ENCODE results near the gene FSIP1. TPM values are rescaled to one million over a fixed set of nuclear protein-coding genes. Genes with fewer than 3 reads are reported as not detected.

FSIP1 gene
- polyA plus RNA-seq, 1 experiment = 0.43 TPM

- DNase-seq (ENCODE audit: low read depth, low spot score) = no peak
- H3K27ac ChIP-seq (ENCODE audit: low read depth, low read length) = no peak overlapping the region
- CTCF ChIA-PET = no interaction called here
- no peaks in the 10 kb centered on the region for H3K9me3 ChIP-seq (ENCODE audit: control insufficient read depth, insufficient read depth, low read length)
- no peaks in the 10 kb centered on the region for H3K27me3 ChIP-seq (ENCODE audit: control insufficient read depth, insufficient read depth, low read length)
- TF ChIP-seq, protein P1, sequence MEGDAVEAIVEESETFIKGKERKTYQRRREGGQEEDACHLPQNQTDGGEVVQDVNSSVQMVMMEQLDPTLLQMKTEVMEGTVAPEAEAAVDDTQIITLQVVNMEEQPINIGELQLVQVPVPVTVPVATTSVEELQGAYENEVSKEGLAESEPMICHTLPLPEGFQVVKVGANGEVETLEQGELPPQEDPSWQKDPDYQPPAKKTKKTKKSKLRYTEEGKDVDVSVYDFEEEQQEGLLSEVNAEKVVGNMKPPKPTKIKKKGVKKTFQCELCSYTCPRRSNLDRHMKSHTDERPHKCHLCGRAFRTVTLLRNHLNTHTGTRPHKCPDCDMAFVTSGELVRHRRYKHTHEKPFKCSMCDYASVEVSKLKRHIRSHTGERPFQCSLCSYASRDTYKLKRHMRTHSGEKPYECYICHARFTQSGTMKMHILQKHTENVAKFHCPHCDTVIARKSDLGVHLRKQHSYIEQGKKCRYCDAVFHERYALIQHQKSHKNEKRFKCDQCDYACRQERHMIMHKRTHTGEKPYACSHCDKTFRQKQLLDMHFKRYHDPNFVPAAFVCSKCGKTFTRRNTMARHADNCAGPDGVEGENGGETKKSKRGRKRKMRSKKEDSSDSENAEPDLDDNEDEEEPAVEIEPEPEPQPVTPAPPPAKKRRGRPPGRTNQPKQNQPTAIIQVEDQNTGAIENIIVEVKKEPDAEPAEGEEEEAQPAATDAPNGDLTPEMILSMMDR (IDR thresholded peaks at IDR 0.05; ENCODE audit: low read depth, low read length) = no peak
- POLR2A ChIA-PET = interaction anchor here (3.2 kb wide), 1 partner anchor 9 kb away, joined by 27 read pairs; the partner anchor contains the start of gene THBS1
- peak overlapping the region; percentile 35 for H3K4me3 ChIP-seq (ENCODE audit: low read depth, low read length)
Measured at GRCh38 chr15:39589815-39590644, 192.6 kb downstream of the FSIP1 start.

DNA sequence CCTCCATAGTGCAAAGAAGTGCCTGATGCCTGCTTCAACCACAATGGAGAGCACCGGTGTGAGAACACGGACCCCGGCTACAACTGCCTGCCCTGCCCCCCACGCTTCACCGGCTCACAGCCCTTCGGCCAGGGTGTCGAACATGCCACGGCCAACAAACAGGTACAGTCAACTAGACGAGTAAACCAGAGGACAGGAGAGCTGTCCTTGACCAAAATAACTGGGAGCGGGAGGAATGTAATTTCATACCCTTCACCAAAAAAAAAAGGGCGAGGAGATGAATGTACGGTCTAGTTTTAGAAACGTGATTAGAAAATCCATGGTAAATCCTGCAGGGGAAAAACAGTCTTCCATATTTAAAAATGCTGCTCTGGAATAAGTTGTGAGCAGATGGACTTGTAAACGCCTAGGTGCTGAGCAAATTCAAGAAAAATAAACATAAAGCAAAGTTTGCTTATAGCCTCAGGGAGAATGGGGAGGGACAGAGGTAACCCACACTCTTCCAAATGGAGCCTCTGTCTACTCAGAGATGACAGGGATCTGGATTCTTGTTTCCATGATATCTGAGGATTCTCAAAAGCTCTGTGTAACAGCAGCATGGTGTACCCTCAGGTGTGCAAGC lies 193.3 kb downstream of the FSIP1 start:
- peak overlapping the region; percentile 41 for H3K4me3 ChIP-seq (ENCODE audit: low read depth, low read length)
- ChIA-PET CTCF (no interaction called here), POLR2A (interaction anchor here (3.2 kb wide), 1 partner anchor 8 kb away, joined by 27 read pairs; the partner anchor contains the start of gene THBS1)
- DNase-seq (ENCODE audit: low read depth, low spot score) = no peak
- TF ChIP-seq, protein P1 (IDR thresholded peaks at IDR 0.05; ENCODE audit: low read depth, low read length) = no peak
- H3K27me3 ChIP-seq (ENCODE audit: control insufficient read depth, insufficient read depth, low read length) = no peaks in the 10 kb centered on the region
- no peak overlapping the region for H3K27ac ChIP-seq (ENCODE audit: low read depth, low read length)
- H3K9me3 ChIP-seq (ENCODE audit: control insufficient read depth, insufficient read depth, low read length) = no peaks in the 10 kb centered on the region

DNA sequence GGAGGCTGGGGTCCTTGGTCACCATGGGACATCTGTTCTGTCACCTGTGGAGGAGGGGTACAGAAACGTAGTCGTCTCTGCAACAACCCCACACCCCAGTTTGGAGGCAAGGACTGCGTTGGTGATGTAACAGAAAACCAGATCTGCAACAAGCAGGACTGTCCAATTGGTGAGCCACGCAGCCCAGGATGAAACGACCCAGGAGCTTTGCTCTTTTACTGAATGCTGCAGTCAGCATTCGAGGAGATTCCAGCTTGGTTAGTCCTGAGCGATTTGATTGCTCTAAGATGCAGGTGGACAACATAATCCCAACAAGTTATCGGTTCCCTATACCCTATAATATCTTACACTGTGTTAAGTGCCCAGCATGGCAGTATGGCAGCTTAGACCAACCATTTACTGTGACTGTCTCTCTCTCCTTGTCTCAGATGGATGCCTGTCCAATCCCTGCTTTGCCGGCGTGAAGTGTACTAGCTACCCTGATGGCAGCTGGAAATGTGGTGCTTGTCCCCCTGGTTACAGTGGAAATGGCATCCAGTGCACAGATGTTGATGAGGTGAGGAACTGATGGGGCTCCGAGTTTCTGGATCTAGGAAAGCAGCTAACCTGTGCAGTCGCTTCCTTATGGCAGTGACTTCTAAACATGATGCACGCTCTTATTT lies 194.0 kb downstream of the FSIP1 start:
- ChIA-PET CTCF (no interaction called here), POLR2A (no interaction called here)
- Histone ChIP-seq H3K9me3 (ENCODE audit: control insufficient read depth, insufficient read depth, low read length) (no peaks in the 10 kb centered on the region), H3K27ac (ENCODE audit: low read depth, low read length) (no peak overlapping the region), H3K4me3 (ENCODE audit: low read depth, low read length) (peak overlapping the region; percentile 41), H3K27me3 (ENCODE audit: control insufficient read depth, insufficient read depth, low read length) (no peaks in the 10 kb centered on the region)
- TF ChIP-seq, protein P1 (IDR thresholded peaks at IDR 0.05; ENCODE audit: low read depth, low read length) = no peak
- no peak for DNase-seq (ENCODE audit: low read depth, low spot score)

DNA sequence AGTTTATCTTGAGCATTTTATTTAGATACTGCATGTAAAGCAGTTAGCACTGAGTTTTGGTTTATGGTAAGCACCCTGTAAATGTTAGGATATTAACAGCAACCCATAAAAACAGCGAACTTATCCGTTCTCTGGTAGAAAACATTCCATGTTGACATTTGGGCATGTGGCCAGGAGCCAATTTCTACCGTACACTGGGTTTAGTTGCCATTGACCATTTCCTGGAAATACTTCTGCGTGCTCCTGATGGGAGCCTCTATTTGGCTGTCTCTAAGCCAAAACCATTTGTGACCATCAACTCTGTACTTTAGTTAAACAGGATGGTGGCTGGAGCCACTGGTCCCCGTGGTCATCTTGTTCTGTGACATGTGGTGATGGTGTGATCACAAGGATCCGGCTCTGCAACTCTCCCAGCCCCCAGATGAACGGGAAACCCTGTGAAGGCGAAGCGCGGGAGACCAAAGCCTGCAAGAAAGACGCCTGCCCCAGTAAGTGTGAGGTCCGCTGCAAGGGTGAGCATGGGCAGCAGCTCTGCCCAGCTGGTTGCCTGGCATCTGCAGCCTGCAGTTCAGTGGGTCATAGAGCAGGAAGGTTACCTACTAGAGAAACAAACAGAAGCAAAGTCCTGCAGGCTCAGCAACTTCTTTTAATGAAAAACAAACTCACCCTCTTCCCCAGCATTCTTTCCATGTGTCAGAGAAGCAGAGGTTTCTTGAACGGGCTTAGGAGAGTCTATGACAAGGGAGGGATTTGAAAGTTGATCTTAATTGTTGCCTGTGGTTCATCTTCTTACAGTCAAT lies 194.7 kb downstream of the FSIP1 start:
- Histone ChIP-seq H3K27me3 (ENCODE audit: control insufficient read depth, insufficient read depth, low read length) (no peaks in the 10 kb centered on the region), H3K9me3 (ENCODE audit: control insufficient read depth, insufficient read depth, low read length) (no peaks in the 10 kb centered on the region), H3K27ac (ENCODE audit: low read depth, low read length) (no peak overlapping the region), H3K4me3 (ENCODE audit: low read depth, low read length) (peak overlapping the region; percentile 41)
- POLR2A ChIA-PET = interaction anchor here (0.6 to 3.3 kb wide), 4 partner anchors 9 to 872 kb away, joined by 3 to 12 read pairs (median 6); no protein-coding TSS in a partner anchor
- CTCF ChIA-PET = interaction anchor here (1.1 to 2.7 kb wide), 2 partner anchors 169 to 880 kb away, joined by 3 to 10 read pairs; no protein-coding TSS in a partner anchor
- TF ChIP-seq, protein P1 (IDR thresholded peaks at IDR 0.05; ENCODE audit: low read depth, low read length) = no peak
- DNase-seq (ENCODE audit: low read depth, low spot score) = no peak

Measured in AG04450 (cell line).